Glomerular endothelial cell (primary cell): Measurements from ENCODE around the gene DGAT2. TPM values are rescaled to one million over a fixed set of nuclear protein-coding genes. Genes with fewer than 3 reads are reported as not detected.

Experiments used
- DNase-seq: peaks from one replicate; pipeline ENCODE4 v3.0.0-alpha.2; 2011; ENCODE audit warnings: low read depth, low spot score; ENCODE audit errors: extremely low read depth
- total RNA-seq: library from RNA; depleted of rRNA; stranded (reverse); fragments of >200 nt; gene quantifications from 2 replicates; pipeline ENCODE4 v1.2.3, GENCODE V29; 2015

DGAT2 gene
- total RNA-seq, 1 donor from 2014 or later, result 0.88 TPM

- no peak for DNase-seq
Observed at GRCh38 chr11:75777461-75778110, 9.0 kb downstream of the DGAT2 start.

GRCh38 chr11:75778962-75779361, 10.4 kb downstream of the DGAT2 start:
- DNase-seq, result no peak

- DNase-seq, result no peak
Observed at GRCh38 chr11:75779960-75780359, 11.4 kb downstream of the DGAT2 start.

GRCh38 chr11:75780888-75781287, 12.3 kb downstream of the DGAT2 start:
- no peak for DNase-seq

GRCh38 chr11:75781296-75781695, 12.7 kb downstream of the DGAT2 start:
- DNase-seq, result no peak

- no peak for DNase-seq
Observed at GRCh38 chr11:75781831-75782230, 13.3 kb downstream of the DGAT2 start.

- DNase-seq, result no peak
Observed at GRCh38 chr11:75782540-75783263, 14.1 kb downstream of the DGAT2 start.

GRCh38 chr11:75783416-75784084, 15.0 kb downstream of the DGAT2 start:
- DNase-seq, result no peak

- DNase-seq, result no peak
Observed at GRCh38 chr11:75784085-75784478, 15.5 kb downstream of the DGAT2 start.

- DNase-seq, result no peak
Observed at GRCh38 chr11:75784506-75784905, 15.9 kb downstream of the DGAT2 start.

- no peak for DNase-seq
Observed at GRCh38 chr11:75785187-75785586, 16.6 kb downstream of the DGAT2 start.

- no peak for DNase-seq
Observed at GRCh38 chr11:75786101-75786736, 17.6 kb downstream of the DGAT2 start.

GRCh38 chr11:75789521-75789920, 20.9 kb downstream of the DGAT2 start:
- DNase-seq, result no peak

GRCh38 chr11:75790986-75791385, 22.4 kb downstream of the DGAT2 start:
- DNase-seq, result no peak

GRCh38 chr11:75792127-75792731, 23.7 kb downstream of the DGAT2 start:
- DNase-seq, result no peak

GRCh38 chr11:75792997-75793800, 24.6 kb downstream of the DGAT2 start:
- DNase-seq, result no peak

GRCh38 chr11:75793966-75794365, 25.4 kb downstream of the DGAT2 start:
- DNase-seq, result no peak

GRCh38 chr11:75795276-75796090, 26.9 kb downstream of the DGAT2 start:
- no peak for DNase-seq

- DNase-seq, result no peak
Observed at GRCh38 chr11:75796091-75796435, 27.5 kb downstream of the DGAT2 start.
